ENCODE results near the gene GPBP1L1. TPM values are rescaled to one million over a fixed set of nuclear protein-coding genes. Genes with fewer than 3 reads are reported as not detected.

GPBP1L1 gene
- total RNA-seq, 2 donors from 2014 or later, result 124 to 152 TPM

DNA sequence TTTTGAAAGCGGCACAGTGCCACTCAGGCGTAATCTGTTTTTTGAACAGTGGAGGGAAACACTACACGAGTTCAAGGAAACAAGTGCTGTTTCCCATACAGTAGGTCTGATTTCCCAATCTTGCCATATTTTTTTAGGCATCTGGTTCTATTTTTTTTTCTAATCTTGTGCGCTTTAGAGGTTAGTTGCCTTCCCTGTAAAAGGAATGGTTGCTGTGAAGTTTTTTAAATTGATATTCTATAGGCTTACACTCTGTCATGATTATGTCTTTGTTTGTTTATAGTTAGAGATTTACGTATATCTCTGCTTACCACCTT, 101.3 kb downstream of the GPBP1L1 start:
- ATAC-seq, result no peak
- peak overlapping the region; percentile 99 for H3K4me3 Mint-ChIP-seq
- peak overlapping the region; percentile 99 for H3K27ac Mint-ChIP-seq
- H3K9me3 ChIP-seq (ENCODE audit: control insufficient read depth, low read length, poor library complexity, severe bottlenecking), result no peaks in the 10 kb centered on the region
- no peak for DNase-seq
- no peaks in the 10 kb centered on the region for H3K27me3 Mint-ChIP-seq
- H3K36me3 Mint-ChIP-seq (ENCODE audit: low read depth), result peaks cover 2% of the 10 kb centered on the region
- peaks cover 32% of the 10 kb centered on the region for H3K4me1 Mint-ChIP-seq

DNA sequence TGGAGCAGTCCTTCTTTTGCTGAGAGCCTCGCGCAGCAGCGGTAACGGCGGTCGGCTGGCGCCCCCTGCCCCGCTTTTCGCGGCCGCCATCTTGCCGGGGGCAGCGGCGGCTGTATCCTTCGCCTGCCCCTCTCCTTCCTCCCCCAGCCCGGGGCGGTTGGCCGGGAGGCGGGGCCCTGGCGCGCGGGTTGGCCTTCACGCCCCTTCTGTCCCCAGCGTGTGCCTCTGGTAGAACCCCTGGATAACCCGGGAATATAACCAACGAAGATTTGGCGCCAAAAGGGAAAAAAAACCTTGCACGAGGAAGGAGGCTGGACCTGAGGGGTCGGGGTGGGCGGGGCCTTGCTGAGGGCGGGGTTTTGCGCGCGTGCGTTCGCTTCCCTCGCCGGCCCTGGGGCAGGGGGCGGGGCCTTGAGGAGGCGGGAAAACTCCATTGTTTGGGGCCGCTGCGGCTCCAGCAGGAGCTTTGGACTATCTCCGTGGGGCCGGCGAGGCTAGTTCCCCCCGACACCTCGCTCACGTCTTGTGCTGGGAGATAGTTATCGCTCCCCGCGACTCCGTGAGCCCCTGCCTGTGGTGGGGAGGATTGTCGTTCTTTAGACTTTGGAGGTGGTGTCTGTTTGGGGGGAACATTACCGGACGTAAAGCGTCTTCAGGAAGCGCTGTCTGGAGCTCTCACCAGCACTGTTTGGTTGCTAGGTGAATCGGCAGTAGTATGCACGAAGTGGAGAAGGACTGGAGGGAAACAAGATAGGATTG, 101.8 kb downstream of the GPBP1L1 start:
- Mint-ChIP-seq H3K27me3 (no peaks in the 10 kb centered on the region), H3K4me1 (peaks cover 32% of the 10 kb centered on the region), H3K27ac (peak overlapping the region; percentile 99), H3K36me3 (ENCODE audit: low read depth) (peaks cover 2% of the 10 kb centered on the region), H3K4me3 (peak overlapping the region; percentile 99)
- no peaks in the 10 kb centered on the region for H3K9me3 ChIP-seq (ENCODE audit: control insufficient read depth, low read length, poor library complexity, severe bottlenecking)
- ATAC-seq (peak; percentile 63), DNase-seq (peak; percentile 73 to 87 (median 84))

DNA sequence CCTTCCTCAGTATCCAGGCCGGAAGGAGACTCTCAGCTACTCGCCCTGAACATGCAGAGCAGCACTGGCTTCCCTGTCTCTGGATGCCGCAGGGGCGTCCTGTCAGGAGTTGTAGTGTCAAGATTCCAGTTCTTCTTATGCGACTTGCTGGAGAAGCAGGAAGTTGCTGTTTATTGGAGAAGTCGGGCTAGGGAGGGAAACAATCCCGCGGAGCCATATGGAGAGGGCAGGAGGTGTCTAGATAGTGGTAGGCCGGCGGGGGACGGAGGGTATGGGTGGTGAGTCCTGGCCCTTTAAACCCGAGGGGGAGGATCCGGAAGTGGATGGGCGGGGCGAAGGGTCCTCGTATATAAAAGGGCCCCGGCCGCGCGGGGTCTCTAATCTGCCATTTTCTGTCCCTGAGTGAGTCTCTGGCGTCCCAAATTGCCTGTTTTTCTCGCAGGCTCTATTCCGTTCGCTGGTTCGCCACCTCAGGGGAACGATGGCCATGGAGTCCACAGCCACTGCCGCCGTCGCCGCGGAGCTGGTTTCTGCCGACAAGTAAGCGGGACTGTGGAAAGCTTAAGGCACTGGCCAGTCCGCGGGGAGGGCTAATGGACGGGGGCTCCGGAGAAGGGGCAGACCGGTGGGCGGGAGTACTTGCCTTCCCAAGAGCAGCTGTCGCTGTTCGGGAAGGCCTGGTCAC, 102.5 kb downstream of the GPBP1L1 start, which contains the start of gene NASP:
Gene NASP, plus strand, starts transcription at position 376 of the 685 bp plus-strand sequence. Its CDS starts 106 bp downstream, at position 482.
- Mint-ChIP-seq H3K4me3 (peak within 1 kb of the TSS; percentile 99), H3K36me3 (ENCODE audit: low read depth) (peaks cover 2% of the 10 kb centered on the region), H3K4me1 (peaks cover 32% of the 10 kb centered on the region), H3K27ac (peak within 1 kb of the TSS; percentile 99), H3K27me3 (no peaks in the 10 kb centered on the region)
- peak; percentile 67 for ATAC-seq
- peak; percentile 79 to 89 (median 87) for DNase-seq
- H3K9me3 ChIP-seq (ENCODE audit: control insufficient read depth, low read length, poor library complexity, severe bottlenecking), result no peaks in the 10 kb centered on the region

DNA sequence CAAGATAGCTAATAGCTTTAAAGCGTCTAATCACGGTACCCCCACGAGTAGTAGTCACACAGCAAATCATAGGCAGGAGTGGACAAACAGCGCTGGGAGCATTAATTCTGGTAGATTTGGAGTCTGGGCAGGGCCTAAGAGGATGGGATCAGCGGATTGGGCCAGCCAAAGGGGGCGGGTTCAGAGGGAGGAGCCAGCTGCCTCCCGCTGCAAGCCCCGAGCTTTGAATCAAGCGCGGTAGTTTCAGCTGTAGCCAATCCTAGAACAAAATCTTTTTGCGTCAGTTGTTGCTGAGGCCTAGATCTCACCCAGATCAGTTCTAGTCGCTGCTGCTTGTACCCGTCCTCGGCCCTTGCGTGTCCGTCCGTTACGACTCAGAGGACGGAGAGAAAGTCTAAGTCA, 103.1 kb downstream of the GPBP1L1 start:
- no peaks in the 10 kb centered on the region for H3K9me3 ChIP-seq (ENCODE audit: control insufficient read depth, low read length, poor library complexity, severe bottlenecking)
- ATAC-seq, result peak; percentile 77
- DNase-seq, result peak; percentile 86 to 93 (median 88)
- peak overlapping the region; percentile 99 for H3K4me3 Mint-ChIP-seq
- peaks cover 2% of the 10 kb centered on the region for H3K36me3 Mint-ChIP-seq (ENCODE audit: low read depth)
- peak overlapping the region; percentile 99 for H3K27ac Mint-ChIP-seq
- no peaks in the 10 kb centered on the region for H3K27me3 Mint-ChIP-seq
- H3K4me1 Mint-ChIP-seq, result peaks cover 32% of the 10 kb centered on the region

Other genes with a start within 250 kb of the GPBP1L1 start
- gene TESK2, start 195.4 kb downstream of the GPBP1L1 start, total RNA-seq, result 1 to 10 TPM; 4.9 to 6.5 TPM
- under 1 TPM; 0.63 to 0.99 TPM for gene CCDC163, start 186.5 kb downstream of the GPBP1L1 start, total RNA-seq
- 1 to 10 TPM in 1 of 2 donors, under 1 TPM in 1; 0.68 to 2.2 TPM for gene MMACHC, start 186.2 kb downstream of the GPBP1L1 start, total RNA-seq
- 10 to 100 TPM; 55.0 to 69.2 TPM for gene PRDX1, start 164.6 kb downstream of the GPBP1L1 start, total RNA-seq
- gene AKR1A1, start 135.7 kb downstream of the GPBP1L1 start, total RNA-seq, result 10 to 100 TPM; 44.0 to 57.0 TPM
- gene NASP, start 102.5 kb downstream of the GPBP1L1 start, total RNA-seq, result 100 to 1,000 TPM; 139 to 148 TPM
- 1 to 10 TPM; 5.1 to 5.7 TPM for gene CCDC17, start 62.5 kb downstream of the GPBP1L1 start, total RNA-seq
- gene TMEM69, start 1.6 kb upstream of the GPBP1L1 start, total RNA-seq, result 10 to 100 TPM; 11.9 to 13.2 TPM
- 1 to 10 TPM; 6.7 to 7.6 TPM for gene IPP, start 64.1 kb upstream of the GPBP1L1 start, total RNA-seq
- gene MAST2, start 117.1 kb upstream of the GPBP1L1 start, total RNA-seq, result 10 to 100 TPM; 10.0 to 13.7 TPM

All from T-helper 17 cell (primary cell).